AG10803 (cell line): Measurements from ENCODE around the gene HOGA1.

Experiments used
- DNase-seq: peaks from one replicate; pipeline ENCODE4 v3.0.0; 2010; ENCODE audit warnings: low read depth
- H3K4me3 ChIP-seq: 2 replicates; pipeline ENCODE4 v1.5.1; 2011; ENCODE audit warnings: mild to moderate bottlenecking, low read length, control low read depth
- CTCF ChIP-seq: conservative IDR thresholded peaks from 2 replicates; pipeline ENCODE4 v1.5.1; 2011; ENCODE audit warnings: mild to moderate bottlenecking, low read length, control low read depth, inconsistent platforms

HOGA1 gene

GRCh38 chr10:97607095-97607636 lies 23.0 kb downstream of the HOGA1 start:
- no peak for DNase-seq
- H3K4me3 ChIP-seq: no peak overlapping the region
- TF ChIP-seq CTCF: no peak

GRCh38 chr10:97608991-97609561 lies 24.9 kb downstream of the HOGA1 start:
- H3K4me3 ChIP-seq: no peak overlapping the region
- DNase-seq: no peak
- TF ChIP-seq CTCF: no peak

GRCh38 chr10:97611473-97611872 lies 27.3 kb downstream of the HOGA1 start:
- no peak for DNase-seq
- H3K4me3 ChIP-seq: no peak overlapping the region
- no peak for TF ChIP-seq CTCF

- no peak overlapping the region for H3K4me3 ChIP-seq
- DNase-seq: peak; percentile 55
- TF ChIP-seq CTCF: peak; percentile 56
Measured at GRCh38 chr10:97612386-97612785, 28.2 kb downstream of the HOGA1 start.

- no peak overlapping the region for H3K4me3 ChIP-seq
- DNase-seq: no peak
- TF ChIP-seq CTCF: no peak
Measured at GRCh38 chr10:97618285-97618684, 34.1 kb downstream of the HOGA1 start.

- no peak for DNase-seq
- no peak for TF ChIP-seq CTCF
Measured at GRCh38 chr10:97618733-97619132, 34.5 kb downstream of the HOGA1 start.

GRCh38 chr10:97623277-97623676 lies 39.1 kb downstream of the HOGA1 start:
- no peak for TF ChIP-seq CTCF
- no peak overlapping the region for H3K4me3 ChIP-seq
- no peak for DNase-seq

More at GRCh38 chr10:97618733-97619132, 34.5 kb downstream of the HOGA1 start:
- no peak overlapping the region for H3K4me3 ChIP-seq
